HG02759 (cell line): ENCODE data around the gene GPC3.

Experiments used
- ATAC-seq: cut with Tn5 transposase; IDR thresholded peaks from one replicate; pipeline ENCODE4 v1.9.1; 2021; ENCODE audit warnings: mild to moderate bottlenecking, moderate library complexity; ENCODE audit not compliant: unreplicated experiment

Gene GPC3

DNA sequence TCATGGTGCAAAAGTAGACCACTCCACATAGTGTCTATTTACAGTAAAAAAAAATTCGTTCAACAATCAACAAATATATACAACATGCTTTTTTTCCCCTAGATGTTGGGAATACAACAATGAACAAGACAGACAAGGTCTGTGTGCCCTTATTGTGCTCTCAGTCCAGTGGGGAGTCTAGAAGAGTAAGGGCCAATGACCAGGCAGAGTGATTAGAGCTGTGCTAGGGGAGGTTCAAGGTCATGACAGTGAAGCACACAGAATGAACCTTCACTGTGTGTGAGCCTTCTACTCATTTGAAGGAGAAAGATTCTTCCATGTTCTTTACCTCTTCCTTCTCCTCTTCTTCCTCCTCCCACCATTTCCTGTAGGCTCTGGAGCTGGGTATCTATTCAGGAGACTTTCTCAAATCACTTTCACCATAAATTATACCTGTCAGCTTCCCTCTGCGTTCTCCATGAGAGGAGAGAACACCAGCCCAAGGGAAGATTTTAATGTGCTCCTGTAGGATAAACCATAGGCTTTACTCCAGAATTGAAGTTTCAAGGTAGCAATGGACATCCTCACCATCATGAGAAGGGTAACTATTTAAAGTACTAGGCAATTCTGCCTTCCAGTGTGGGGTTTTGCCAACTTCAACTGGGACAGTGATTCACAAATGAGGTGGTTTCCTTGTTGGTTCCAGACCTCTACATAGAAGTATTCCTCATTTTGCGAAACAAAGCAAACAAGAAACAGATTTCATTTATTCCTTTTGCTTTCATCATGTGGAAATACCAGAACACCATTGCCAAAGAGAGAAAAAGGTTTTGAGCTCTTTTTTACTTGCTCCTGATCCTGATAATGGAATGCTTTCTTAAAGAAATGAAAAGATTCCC lies 323.2 kb downstream of the GPC3 start:
- ATAC-seq = no peak

GRCh38 chrX:133660281-133660680 lies 325.1 kb downstream of the GPC3 start:
- ATAC-seq = no peak

GRCh38 chrX:133658293-133658911 lies 327.0 kb downstream of the GPC3 start:
- no peak for ATAC-seq

DNA sequence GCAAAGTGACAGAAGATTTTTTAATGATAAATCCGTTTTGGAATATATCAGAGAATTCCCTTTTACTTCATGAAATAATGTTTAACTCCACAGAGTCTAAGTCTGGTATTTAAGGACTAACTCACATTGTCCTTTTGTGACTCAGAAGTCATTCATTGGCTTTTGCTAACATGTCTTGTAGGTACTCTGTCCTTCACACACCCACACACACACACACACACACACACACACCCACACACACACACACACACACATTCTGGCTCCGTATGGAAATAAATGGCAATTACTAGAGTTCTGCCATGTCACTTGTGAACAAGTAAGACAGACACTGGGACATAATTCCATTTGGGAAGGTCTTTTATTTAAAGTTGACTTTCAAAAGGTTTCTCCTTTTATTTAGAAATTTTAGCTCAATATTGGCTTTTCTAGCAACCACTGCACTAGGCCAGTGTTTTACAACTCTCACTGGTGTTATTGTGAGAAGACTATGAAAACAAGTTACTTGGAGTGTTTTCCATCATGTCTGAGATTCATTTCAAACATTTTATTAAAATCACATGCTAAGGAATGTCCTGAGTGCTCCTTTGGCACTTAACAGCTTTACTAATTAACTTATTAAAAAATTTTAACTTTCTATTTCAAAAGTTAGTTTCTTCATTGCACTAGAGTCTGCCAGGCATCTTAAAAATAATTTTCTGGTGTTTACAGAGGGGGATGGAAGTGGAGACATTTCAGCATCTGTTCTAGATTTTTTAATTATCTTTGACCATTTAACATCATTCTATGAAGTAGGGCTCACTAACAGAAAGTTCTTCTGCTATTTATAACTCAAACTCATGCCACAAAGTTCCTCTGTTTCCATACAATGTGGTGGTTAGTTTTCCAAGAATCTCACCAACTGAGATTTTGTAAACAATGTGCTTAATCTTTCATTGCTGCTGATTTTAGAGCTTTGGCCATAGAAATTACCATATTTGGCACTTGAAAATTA lies 329.8 kb downstream of the GPC3 start:
- no peak for ATAC-seq

- ATAC-seq = no peak
These were observed 330.6 kb downstream of the GPC3 start for GRCh38 chrX:133654811-133655210.

GRCh38 chrX:133653358-133653757 lies 332.0 kb downstream of the GPC3 start:
- ATAC-seq = no peak

- ATAC-seq = no peak
These were observed 333.2 kb downstream of the GPC3 start for GRCh38 chrX:133652185-133652584.

GRCh38 chrX:133650239-133650638 lies 335.2 kb downstream of the GPC3 start:
- ATAC-seq = no peak

- no peak for ATAC-seq
These were observed 335.7 kb downstream of the GPC3 start for GRCh38 chrX:133649651-133650050.

DNA sequence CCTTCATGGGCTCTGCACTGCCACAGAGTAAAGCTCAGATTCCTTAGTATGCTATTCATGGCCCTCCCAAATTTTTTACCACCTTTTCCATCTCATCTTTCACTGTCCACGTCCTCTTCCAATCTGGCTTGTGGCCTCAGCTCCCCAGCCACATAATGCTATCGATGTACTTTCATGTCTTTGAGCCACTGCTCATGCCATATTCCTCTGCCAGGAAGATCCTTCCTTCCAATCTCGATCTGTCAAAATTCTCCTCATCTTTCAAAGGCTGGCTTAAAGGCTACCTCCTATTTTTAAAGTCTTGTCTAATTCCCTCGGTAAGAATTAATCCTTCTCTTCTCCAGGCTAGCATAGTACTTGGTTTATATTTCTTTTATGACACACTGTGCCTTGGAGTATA lies 336.8 kb downstream of the GPC3 start:
- ATAC-seq = no peak

DNA sequence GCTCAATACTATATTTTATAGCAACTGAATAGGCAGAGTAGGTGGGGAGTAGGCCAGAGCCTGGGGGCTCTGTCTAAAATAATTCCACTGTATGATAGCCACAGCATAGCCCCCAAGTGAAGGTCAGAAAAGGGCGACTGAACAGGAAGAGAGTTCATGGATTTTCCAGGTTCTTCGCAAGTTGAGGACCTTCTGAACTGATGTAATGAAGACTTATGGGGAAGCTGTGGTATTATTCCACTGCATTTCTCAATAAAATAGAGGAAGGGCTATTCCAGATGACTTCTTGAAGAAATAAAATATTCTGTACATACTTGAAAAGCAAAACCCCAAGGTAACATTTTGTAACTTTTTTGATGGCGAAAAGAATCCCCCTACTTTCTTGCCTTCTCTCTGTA lies 338.7 kb downstream of the GPC3 start:
- ATAC-seq = no peak

DNA sequence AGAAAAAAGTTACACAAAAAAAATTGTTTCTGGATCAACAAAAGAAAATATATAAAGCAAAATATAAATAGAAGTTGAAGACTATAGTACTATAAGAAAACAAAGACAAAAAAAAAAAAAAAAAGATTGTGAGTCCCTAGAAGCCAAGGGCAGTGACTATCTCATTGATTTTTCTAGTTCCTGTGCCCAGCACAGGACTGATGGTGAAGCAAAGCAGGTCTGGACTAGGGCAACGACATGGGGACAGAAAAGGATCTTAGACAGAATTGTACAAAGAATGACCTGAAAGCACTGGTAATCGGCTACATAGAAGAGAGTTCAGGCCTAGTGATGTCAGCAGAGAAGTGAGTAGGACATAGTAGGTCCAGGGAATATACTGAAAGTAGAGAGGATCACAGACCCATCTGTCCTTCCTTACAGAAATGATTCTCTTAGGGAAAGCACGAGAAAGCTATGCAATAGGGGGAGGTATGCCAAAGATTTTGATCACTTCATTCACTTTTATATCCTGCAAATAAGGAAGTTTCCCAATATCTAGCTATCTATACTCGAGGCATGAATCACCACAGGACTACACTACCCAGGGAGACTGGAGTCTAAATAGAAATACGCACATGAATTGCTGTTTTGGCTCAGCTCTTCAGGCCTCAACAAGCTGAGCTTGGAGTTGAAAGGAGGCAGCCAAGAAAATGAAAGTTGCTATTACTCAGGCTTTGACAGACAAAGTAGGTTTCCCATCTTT lies 339.2 kb downstream of the GPC3 start:
- ATAC-seq = no peak

GRCh38 chrX:133645256-133645655 lies 340.1 kb downstream of the GPC3 start:
- no peak for ATAC-seq

DNA sequence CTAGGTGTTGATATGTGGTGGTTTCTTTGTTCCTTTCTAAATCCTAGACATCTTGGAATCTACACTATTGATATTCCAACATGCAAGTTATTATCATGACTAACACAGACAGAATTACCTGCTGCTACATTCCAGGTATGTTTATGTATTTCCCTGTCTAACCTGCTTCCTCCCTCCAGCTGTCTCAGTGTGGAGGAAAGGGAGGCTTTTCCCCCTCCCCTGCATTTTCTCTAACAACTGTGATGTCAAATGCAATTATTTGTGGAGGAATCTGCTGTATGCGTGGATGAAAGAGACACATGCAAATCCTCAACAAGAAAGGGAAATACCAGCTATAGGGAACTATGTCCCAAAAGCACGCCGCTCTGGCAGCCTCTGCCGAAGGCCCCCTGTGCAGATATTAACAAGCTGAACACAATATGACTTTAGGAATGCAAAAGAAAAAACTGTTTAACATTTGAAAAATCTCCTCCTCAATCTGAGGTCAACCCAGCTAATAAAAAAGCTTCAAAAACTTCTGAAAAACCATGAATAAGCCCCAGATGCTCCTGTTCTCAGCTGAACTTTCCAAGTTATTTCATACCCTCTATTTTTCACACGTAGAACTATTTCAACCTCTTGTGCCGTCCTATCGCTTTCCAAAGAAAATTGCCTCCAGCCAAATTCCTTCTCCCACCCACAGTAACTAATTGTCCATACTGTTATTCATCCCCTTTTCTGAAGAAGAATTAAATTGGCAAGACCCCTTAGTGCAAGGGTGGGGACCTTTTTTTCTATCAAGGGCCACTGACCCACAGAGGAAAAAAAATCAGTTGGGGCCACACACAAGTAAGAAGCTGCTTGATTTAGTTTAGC lies 345.0 kb downstream of the GPC3 start:
- ATAC-seq = no peak

- ATAC-seq = no peak
These were observed 345.7 kb downstream of the GPC3 start for GRCh38 chrX:133639726-133640125.

- no peak for ATAC-seq
These were observed 347.1 kb downstream of the GPC3 start for GRCh38 chrX:133638285-133638684.

- ATAC-seq = no peak
These were observed 347.6 kb downstream of the GPC3 start for GRCh38 chrX:133637765-133638164.

- no peak for ATAC-seq
These were observed 349.4 kb downstream of the GPC3 start for GRCh38 chrX:133636009-133636408.

- ATAC-seq = no peak
These were observed 351.0 kb downstream of the GPC3 start for GRCh38 chrX:133634416-133634815.

DNA sequence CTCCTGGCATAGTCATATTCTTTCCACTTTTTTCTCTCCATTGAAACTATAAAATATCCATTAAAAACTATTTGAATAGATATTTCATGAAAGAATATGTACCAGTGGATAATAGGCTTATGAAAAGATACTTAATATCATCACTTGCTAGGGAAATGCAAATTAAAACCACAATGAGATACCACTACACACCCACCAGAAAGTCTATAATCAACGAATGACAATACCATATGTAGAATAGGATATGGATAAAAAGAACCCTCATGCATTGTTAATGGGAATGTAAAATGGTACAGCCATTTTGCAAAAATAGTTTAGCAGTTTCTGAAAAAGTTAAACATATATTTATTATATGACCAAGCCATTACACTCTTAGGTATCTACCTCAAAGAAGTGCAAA lies 351.4 kb downstream of the GPC3 start:
- no peak for ATAC-seq
